HG03095 (cell line): Measurements from ENCODE around the gene ZNF804A.

Experiments used
- ATAC-seq: cut with Tn5 transposase; IDR thresholded peaks from one replicate; pipeline ENCODE4 v1.9.1; 2021; ENCODE audit warnings: moderate library complexity; ENCODE audit not compliant: unreplicated experiment

The ZNF804A gene

DNA sequence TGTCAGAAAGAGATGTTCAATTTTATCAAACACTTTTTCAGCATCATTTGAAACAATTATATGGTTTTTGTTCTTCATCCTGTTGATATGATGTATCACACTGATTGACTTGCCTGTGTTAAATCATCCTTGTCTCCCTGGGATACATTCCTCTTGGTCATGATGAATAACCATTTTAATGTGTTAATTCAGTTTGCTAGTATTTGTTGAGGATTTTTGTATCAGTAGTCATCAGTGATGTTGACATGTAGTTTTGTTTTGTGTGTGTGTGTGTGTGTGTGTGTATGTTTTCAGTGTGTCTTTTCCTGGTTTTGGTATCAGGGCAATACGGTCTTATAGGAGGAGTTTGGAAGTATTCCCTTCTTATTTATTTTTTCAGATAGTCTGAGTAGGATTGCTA lies 325.4 kb downstream of the ZNF804A start:
- no peak for ATAC-seq

DNA sequence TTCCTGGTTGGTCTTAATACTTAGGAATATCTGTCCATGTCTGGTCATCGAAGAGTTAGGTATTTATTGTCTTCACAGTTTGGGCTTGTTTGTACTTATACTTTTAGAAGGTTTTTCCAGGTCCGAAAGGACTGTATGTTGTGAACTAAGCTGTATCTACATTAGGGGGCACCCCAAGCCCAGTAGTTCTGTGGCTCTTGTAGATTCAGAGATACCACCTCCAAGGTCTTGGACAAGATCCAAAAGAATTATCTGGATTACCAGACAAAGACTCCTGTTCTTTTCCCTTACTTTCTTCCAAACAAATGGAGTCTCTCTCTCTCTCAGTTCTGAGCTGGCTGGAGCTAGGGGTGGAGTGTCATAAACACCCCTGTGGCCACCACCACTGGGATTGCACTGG lies 328.7 kb downstream of the ZNF804A start:
- ATAC-seq, result no peak

- ATAC-seq, result no peak
These were observed 338.4 kb downstream of the ZNF804A start for GRCh38 chr2:184936761-184937160.

GRCh38 chr2:184938221-184938985 lies 340.1 kb downstream of the ZNF804A start:
- no peak for ATAC-seq

GRCh38 chr2:184945326-184945725 lies 347.0 kb downstream of the ZNF804A start:
- no peak for ATAC-seq

DNA sequence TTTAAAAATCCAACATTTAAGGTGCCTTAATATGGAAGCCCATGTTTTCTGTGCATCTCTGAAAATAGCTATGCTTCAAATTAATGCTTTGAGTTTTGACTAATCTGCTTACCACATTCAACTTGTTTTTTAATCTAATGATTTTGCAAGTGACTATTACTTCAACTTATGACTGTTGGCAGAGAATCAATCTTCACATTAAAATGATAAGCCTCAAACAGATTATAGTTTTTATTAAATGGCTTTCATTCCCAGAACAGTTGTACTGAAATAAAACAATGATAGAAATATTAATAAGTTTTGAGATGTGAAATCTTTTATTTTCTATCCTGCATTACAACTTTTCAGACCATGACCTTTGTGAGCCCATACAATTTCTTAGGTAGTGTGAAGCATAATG lies 347.5 kb downstream of the ZNF804A start:
- ATAC-seq, result no peak

- ATAC-seq, result no peak
These were observed 358.5 kb downstream of the ZNF804A start for GRCh38 chr2:184956856-184957255.

- no peak for ATAC-seq
These were observed 373.3 kb downstream of the ZNF804A start for GRCh38 chr2:184971546-184972068.
